Measurements from ENCODE around the gene RARA. TPM values are rescaled to one million over a fixed set of nuclear protein-coding genes. Genes with fewer than 3 reads are reported as not detected.

Gene RARA
- polyA plus RNA-seq, 1 experiment, result 6.5 TPM

DNA sequence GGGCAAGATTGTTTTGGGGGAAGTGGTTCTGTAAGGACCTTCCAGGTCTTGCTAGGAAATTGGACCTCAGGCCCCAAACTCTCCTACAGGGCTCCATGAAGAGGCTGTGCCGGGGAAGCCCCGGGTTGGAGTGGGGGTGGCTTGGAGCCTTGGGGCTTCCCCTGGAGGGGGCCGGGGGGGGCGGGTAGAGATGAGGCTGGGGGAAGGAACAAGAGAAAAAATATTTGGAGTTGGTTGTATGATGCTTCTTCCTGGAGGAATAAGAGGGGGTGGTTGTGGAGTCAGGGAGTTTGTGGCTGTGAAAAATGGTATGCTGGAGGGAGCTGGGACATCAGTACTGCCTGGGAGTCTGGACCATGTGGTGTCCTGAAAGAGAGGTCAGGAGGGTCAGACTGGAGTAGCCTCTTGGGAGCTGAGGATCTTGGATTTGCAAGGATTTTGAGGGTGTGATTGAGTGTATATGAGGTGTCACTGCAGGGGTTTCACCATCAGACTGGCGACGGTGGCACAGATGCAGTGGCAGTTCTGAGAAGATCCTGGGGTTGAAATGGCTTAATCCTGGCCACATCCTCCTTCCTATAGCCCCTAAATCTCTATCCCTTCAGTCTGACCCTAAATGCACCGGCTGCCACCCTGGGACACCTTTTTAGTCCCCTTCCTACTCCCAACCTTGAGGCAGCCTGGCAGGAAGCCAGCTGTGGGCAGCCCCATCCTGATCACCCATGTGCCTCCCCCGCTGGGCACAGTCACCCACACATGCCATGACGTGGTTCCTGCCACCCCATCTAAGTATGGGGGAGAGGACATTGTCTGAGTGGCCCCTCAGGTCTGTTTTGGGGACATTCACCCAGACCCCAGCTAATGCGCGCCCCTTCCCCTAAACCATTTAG is 10.9 kb downstream of the RARA start:
- TF ChIP-seq, protein P1, sequence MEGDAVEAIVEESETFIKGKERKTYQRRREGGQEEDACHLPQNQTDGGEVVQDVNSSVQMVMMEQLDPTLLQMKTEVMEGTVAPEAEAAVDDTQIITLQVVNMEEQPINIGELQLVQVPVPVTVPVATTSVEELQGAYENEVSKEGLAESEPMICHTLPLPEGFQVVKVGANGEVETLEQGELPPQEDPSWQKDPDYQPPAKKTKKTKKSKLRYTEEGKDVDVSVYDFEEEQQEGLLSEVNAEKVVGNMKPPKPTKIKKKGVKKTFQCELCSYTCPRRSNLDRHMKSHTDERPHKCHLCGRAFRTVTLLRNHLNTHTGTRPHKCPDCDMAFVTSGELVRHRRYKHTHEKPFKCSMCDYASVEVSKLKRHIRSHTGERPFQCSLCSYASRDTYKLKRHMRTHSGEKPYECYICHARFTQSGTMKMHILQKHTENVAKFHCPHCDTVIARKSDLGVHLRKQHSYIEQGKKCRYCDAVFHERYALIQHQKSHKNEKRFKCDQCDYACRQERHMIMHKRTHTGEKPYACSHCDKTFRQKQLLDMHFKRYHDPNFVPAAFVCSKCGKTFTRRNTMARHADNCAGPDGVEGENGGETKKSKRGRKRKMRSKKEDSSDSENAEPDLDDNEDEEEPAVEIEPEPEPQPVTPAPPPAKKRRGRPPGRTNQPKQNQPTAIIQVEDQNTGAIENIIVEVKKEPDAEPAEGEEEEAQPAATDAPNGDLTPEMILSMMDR (IDR thresholded peaks at IDR 0.05; ENCODE audit: insufficient read depth, low read depth, low read length), result no peak
- DNase-seq (ENCODE audit: low read depth), result no peak
- peak overlapping the region; percentile 83 for H3K4me3 ChIP-seq (ENCODE audit: low read depth, low read length)
- no peaks in the 10 kb centered on the region for H3K27me3 ChIP-seq (ENCODE audit: control insufficient read depth, insufficient read depth, low read length)
- ChIA-PET POLR2A (interaction anchor here (0.7 to 2.0 kb wide), 2 partner anchors 13 to 137 kb away, joined by 4 to 7 read pairs; no protein-coding TSS in a partner anchor), CTCF (interaction anchor here (0.6 to 30.6 kb wide), 6 partner anchors 11 to 110 kb away, joined by 3 to 762 read pairs (median 6); partner anchors contain the start of genes GJD3 and RARA)
- no peaks in the 10 kb centered on the region for H3K36me3 ChIP-seq (ENCODE audit: control insufficient read depth, insufficient read depth, low read length)

DNA sequence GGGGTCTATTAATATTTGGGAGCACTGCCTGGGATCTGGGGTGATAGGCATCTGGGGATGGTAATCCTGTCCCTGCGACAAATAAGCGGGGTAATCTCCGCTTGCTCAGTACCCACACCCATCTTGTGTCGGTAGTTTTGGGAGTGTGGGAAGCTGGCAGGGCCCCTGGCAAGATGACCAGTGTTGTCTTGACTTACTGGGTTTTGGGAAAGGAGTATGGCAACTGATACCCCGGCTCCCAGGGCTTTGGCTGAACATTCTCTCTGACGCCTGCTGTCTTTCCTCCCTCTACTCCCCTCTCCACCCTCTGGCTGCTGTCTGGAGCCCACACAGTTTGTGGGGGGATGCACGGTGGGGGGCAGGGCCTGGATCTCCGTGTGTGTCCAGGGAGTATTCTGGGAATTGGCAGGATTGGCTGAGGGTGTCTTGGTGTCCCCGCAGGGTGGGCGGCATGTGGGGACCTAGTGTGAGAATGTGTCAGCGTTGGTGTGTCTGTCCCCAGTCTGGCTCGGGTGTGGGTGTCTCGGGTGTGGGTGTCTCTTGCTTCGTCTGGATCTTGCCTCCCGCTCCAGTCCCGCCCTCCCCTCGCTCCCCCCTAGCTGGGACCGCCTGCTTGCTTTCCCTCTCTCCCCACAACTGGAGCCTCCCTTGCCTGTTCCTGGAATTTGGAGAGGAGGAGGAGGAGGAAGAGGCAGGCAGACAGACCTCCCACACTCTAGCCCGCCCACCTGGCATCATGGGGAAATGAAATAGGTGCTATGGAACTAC is 12.0 kb downstream of the RARA start:
- ChIA-PET CTCF (interaction anchor here (1.5 to 30.6 kb wide), 3 partner anchors 15 to 31 kb away, joined by 3 to 762 read pairs (median 115); partner anchors contain the start of genes GJD3 and RARA), POLR2A (interaction anchor here (0.6 kb wide), 2 partner anchors 21 to 234 kb away, joined by 5 to 6 read pairs; no protein-coding TSS in a partner anchor)
- no peak for DNase-seq (ENCODE audit: low read depth)
- Histone ChIP-seq H3K4me3 (ENCODE audit: low read depth, low read length) (peak overlapping the region; percentile 19), H3K27me3 (ENCODE audit: control insufficient read depth, insufficient read depth, low read length) (no peaks in the 10 kb centered on the region), H3K36me3 (ENCODE audit: control insufficient read depth, insufficient read depth, low read length) (no peaks in the 10 kb centered on the region)
- TF ChIP-seq, protein P1 (IDR thresholded peaks at IDR 0.05; ENCODE audit: insufficient read depth, low read depth, low read length), result no peak

DNA sequence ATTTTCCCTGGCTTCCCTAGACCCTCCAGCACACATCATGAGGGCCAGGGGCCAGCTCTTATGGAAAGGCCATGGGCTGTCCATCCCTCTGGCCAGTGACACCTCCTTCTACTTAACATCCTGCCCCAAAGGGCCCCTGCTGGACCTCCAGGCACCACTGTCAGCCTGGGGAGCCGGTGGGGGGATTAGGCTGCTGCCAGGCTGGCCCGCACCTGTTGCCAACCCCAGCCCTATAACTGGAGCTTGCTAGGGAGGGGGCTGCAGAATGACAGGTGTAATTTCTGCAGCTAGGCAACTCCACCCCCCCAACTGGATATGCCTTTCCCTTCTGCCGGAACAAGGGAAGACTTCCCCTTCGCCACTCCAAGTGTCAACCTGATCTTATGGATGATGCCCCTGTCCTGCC is 12.5 kb downstream of the RARA start:
- DNase-seq (ENCODE audit: low read depth), result no peak
- CTCF ChIA-PET, result interaction anchor here (1.5 to 30.6 kb wide), 3 partner anchors 16 to 32 kb away, joined by 3 to 762 read pairs (median 115); partner anchors contain the start of genes GJD3 and RARA
- TF ChIP-seq, protein P1 (IDR thresholded peaks at IDR 0.05; ENCODE audit: insufficient read depth, low read depth, low read length), result no peak
- Histone ChIP-seq H3K4me3 (ENCODE audit: low read depth, low read length) (no peak overlapping the region), H3K36me3 (ENCODE audit: control insufficient read depth, insufficient read depth, low read length) (no peaks in the 10 kb centered on the region), H3K27me3 (ENCODE audit: control insufficient read depth, insufficient read depth, low read length) (no peaks in the 10 kb centered on the region)
- POLR2A ChIA-PET, result interaction anchor here (0.6 kb wide), 2 partner anchors 20 to 234 kb away, joined by 5 to 6 read pairs; no protein-coding TSS in a partner anchor

DNA sequence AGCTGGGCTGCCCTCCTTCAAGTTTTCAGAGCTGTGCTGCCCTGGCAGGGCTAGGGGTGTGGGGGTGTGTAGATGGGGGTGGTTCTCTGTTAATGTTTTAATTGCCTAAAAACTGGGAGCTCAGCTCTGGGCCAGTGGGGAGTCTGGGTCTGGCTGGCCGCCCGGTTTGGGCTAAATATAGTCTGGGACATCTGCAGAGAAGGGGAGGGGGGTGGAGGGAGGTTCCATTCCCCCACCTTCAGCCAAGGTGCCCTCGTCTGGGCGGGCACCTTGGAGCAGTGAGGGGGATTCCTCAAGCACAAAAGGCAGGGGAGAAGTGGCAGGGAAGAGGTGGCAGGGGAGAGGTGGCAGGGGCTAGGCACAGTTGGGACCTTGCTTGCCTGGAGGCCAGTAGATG is 13.0 kb downstream of the RARA start:
- Histone ChIP-seq H3K4me3 (ENCODE audit: low read depth, low read length) (peak overlapping the region; percentile 29), H3K27me3 (ENCODE audit: control insufficient read depth, insufficient read depth, low read length) (no peaks in the 10 kb centered on the region), H3K36me3 (ENCODE audit: control insufficient read depth, insufficient read depth, low read length) (no peaks in the 10 kb centered on the region)
- TF ChIP-seq, protein P1 (IDR thresholded peaks at IDR 0.05; ENCODE audit: insufficient read depth, low read depth, low read length), result no peak
- POLR2A ChIA-PET, result no interaction called here
- DNase-seq (ENCODE audit: low read depth), result no peak
- CTCF ChIA-PET, result interaction anchor here (8.5 to 30.6 kb wide), 2 partner anchors 16 to 30 kb away, joined by 115 to 762 read pairs; partner anchors contain the start of genes GJD3 and RARA
